ENCODE results near the gene SNRPA.
"Not testable (repeated sequence)": the region's sequence is repeated elsewhere in the genome, so short reads cannot be mapped to it uniquely, and the experiment has no call there.

SNRPA gene

GRCh38 chr19:40812571-40812970 lies 61.6 kb downstream of the SNRPA start:
- not testable (repeated sequence) for DNase-seq (ENCODE audit: low spot score)

- no peak for DNase-seq (ENCODE audit: low spot score)
Observed at GRCh38 chr19:40813182-40813581, 62.2 kb downstream of the SNRPA start.

Small RNA genes lying within 50 kb of the gene (small RNA-seq; reads per million reads assigned to genes)
- 0 to 0.04 reads per million in 2 experiments for gene RNU6-195P

All from SK-N-DZ (cell line).